IPS-18a (cell line): ENCODE data around the gene SMARCA1.

Experiments
- H3K27ac ChIP-seq: one replicate; pipeline ENCODE4 v1.5.1; 2013; ENCODE audit warnings: low read length
- H3K27me3 ChIP-seq: one replicate; pipeline ENCODE4 v1.6.1; 2013; ENCODE audit warnings: mild to moderate bottlenecking, low read length; ENCODE audit not compliant: control insufficient read depth, insufficient read depth
- H3K36me3 ChIP-seq: one replicate; pipeline ENCODE4 v1.6.1; 2013; ENCODE audit warnings: low read depth, low read length; ENCODE audit not compliant: control insufficient read depth
- H3K4me1 ChIP-seq: one replicate; pipeline ENCODE4 v1.6.1; 2013; ENCODE audit warnings: low read depth, low read length; ENCODE audit not compliant: control insufficient read depth
- H3K4me3 ChIP-seq: one replicate; pipeline ENCODE4 v1.5.1; 2013; ENCODE audit warnings: low read length
- H3K9ac ChIP-seq: one replicate; pipeline ENCODE4 v1.6.1; 2013; ENCODE audit warnings: mild to moderate bottlenecking, low read length, moderate library complexity
- H3K9me3 ChIP-seq: one replicate; pipeline ENCODE4 v1.6.1; 2013; ENCODE audit warnings: low read depth, low read length; ENCODE audit not compliant: control insufficient read depth

The SMARCA1 gene

DNA sequence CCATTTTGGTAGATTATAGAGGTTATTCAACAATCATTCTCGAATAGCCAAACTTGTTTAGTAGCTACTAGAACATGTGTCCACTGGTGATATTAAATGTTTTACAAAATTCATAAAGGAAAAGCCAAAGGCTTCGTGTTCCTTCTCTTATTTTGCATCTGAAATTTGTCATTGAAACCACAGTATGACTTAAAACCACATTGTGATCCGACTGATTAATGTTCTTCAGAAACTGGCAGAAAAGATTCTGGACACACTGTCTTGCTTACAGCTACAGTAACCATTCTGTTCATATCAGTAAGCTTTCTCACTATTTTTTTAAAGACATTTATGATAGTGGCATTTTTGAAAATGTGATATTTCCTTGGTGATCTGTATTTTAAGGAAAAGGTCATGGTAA, 2.6 kb upstream of the SMARCA1 start:
- H3K27me3 ChIP-seq = no peaks in the 10 kb centered on the region
- H3K27ac ChIP-seq = no peak overlapping the region
- H3K4me1 ChIP-seq = no peaks in the 10 kb centered on the region

DNA sequence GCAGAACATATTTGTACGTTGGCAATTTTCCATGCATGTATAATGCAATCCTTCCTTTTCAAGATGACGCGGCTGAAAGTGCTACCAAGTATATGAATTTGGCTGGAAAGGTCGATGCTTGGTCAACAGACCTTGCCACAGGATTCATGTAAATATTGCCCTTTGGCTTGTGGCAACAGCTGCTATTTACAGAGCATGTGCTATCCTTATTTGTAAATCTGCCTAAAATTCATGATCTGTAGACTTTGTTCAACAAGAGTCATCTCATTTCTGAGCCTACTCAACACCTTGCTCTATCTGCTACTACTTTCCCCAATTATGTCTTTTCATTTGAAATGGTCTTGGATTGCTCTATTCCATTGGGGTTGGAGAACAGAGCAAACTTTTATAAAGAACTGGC, 1.9 kb upstream of the SMARCA1 start:
- H3K27me3 ChIP-seq = no peaks in the 10 kb centered on the region
- peaks cover 11% of the 10 kb centered on the region for H3K9me3 ChIP-seq
- no peak overlapping the region for H3K9ac ChIP-seq
- no peaks in the 10 kb centered on the region for H3K36me3 ChIP-seq
- H3K27ac ChIP-seq = no peak overlapping the region
- H3K4me3 ChIP-seq = no peak overlapping the region
- no peaks in the 10 kb centered on the region for H3K4me1 ChIP-seq

More for the DNA sequence above, 2.6 kb upstream of the SMARCA1 start:
- no peaks in the 10 kb centered on the region for H3K36me3 ChIP-seq
- peaks cover 11% of the 10 kb centered on the region for H3K9me3 ChIP-seq
- H3K4me3 ChIP-seq = no peak overlapping the region
- H3K9ac ChIP-seq = no peak overlapping the region

DNA sequence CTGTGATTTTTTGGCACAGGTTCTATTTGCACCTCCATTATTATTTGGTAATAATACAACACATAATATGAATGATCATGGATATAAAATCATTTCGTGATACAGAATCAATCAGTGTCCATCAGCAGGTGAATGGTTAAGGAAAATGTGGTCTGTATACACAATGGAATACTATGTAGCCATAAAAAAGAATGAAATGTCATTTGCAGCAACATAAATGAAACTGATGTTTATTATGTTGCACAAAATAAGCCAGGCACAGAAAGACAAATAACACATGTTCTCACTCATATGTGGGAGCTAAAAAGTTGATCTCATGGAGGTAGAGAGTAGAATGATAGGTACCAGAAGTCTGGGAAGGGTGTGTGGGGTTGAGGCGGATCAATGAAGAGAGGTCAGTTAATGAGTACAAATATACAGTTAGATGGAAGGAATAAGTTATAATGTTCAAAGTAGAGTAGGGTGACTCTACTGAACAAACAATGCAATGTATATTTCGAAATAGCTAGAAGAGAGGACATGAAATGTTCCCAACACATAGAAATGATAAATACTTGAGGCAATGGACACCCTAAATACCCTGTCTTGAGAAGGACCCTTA, 1.1 kb upstream of the SMARCA1 start:
- Histone ChIP-seq H3K4me1 (no peaks in the 10 kb centered on the region), H3K4me3 (peak overlapping the region; percentile 71), H3K27me3 (no peaks in the 10 kb centered on the region), H3K27ac (no peak overlapping the region), H3K9me3 (peaks cover 11% of the 10 kb centered on the region), H3K36me3 (no peaks in the 10 kb centered on the region), H3K9ac (peak overlapping the region; percentile 77)

- peaks cover 11% of the 10 kb centered on the region for H3K9me3 ChIP-seq
- no peak overlapping the region for H3K27ac ChIP-seq
- H3K36me3 ChIP-seq = no peaks in the 10 kb centered on the region
- H3K9ac ChIP-seq = peak overlapping the region; percentile 75
- no peaks in the 10 kb centered on the region for H3K4me1 ChIP-seq
- no peaks in the 10 kb centered on the region for H3K27me3 ChIP-seq
- peak overlapping the region; percentile 71 for H3K4me3 ChIP-seq
Measured at GRCh38 chrX:129522184-129523078, 859 bp downstream of the SMARCA1 start.

GRCh38 chrX:129520151-129520550, 3.1 kb downstream of the SMARCA1 start:
- Histone ChIP-seq H3K27ac (no peak overlapping the region), H3K4me1 (no peaks in the 10 kb centered on the region), H3K27me3 (no peaks in the 10 kb centered on the region), H3K9me3 (peaks cover 11% of the 10 kb centered on the region), H3K9ac (no peak overlapping the region), H3K36me3 (peaks cover 6% of the 10 kb centered on the region), H3K4me3 (no peak overlapping the region)

GRCh38 chrX:129516402-129516801, 6.9 kb downstream of the SMARCA1 start:
- H3K27ac ChIP-seq = no peak overlapping the region
- no peaks in the 10 kb centered on the region for H3K4me1 ChIP-seq
- H3K9ac ChIP-seq = no peak overlapping the region
- H3K36me3 ChIP-seq = peaks cover 9% of the 10 kb centered on the region
- H3K9me3 ChIP-seq = peaks cover 7% of the 10 kb centered on the region
- no peaks in the 10 kb centered on the region for H3K27me3 ChIP-seq
- no peak overlapping the region for H3K4me3 ChIP-seq

- H3K9me3 ChIP-seq = peaks cover 22% of the 10 kb centered on the region
- no peak overlapping the region for H3K27ac ChIP-seq
- H3K9ac ChIP-seq = no peak overlapping the region
- no peak overlapping the region for H3K4me3 ChIP-seq
- H3K4me1 ChIP-seq = no peaks in the 10 kb centered on the region
- peaks cover 25% of the 10 kb centered on the region for H3K36me3 ChIP-seq
- no peaks in the 10 kb centered on the region for H3K27me3 ChIP-seq
Measured at GRCh38 chrX:129512409-129512808, 10.9 kb downstream of the SMARCA1 start.

DNA sequence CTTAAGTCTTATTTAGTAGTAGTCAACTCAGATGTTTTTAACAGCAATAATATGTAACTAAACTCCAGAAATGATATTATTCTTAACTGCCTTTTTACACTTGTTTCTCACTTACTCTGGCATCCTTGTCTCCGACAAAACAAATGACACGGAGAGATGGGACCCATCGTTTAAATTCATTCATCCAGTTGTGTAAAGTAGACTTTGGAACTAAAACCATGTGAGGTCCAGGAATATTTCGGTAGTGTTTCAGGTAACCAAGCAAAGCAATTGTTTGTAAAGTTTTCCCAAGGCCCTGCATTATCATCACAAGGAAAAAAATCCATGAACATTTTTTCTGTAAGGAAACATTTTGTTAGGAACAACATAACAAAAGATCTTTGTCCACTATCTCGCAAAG, 11.6 kb downstream of the SMARCA1 start:
- H3K4me3 ChIP-seq = no peak overlapping the region
- H3K4me1 ChIP-seq = no peaks in the 10 kb centered on the region
- peaks cover 28% of the 10 kb centered on the region for H3K36me3 ChIP-seq
- H3K27ac ChIP-seq = no peak overlapping the region
- no peaks in the 10 kb centered on the region for H3K27me3 ChIP-seq
- H3K9me3 ChIP-seq = peaks cover 22% of the 10 kb centered on the region
- H3K9ac ChIP-seq = no peak overlapping the region

DNA sequence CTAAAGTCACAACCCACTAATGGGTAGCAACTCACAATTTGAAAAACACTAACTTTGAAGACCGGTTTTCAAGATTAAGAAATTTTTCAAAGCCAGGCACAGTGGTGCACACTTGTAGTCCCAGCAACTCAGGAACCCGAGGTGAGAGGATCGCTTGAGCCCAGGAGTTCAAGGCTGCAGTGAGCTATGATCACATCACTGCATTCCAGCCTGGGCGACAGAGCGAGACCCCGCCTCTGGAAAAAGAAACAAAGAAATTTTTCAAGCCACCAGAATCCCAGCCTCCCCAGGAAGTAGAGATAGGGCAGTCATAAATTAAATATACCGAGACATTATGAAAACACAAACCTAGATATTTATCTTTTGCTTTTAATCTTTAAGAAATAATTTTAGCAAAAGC, 13.0 kb downstream of the SMARCA1 start:
- Histone ChIP-seq H3K4me1 (no peaks in the 10 kb centered on the region), H3K27ac (no peak overlapping the region), H3K9me3 (peaks cover 22% of the 10 kb centered on the region), H3K9ac (no peak overlapping the region), H3K27me3 (no peaks in the 10 kb centered on the region), H3K36me3 (peaks cover 28% of the 10 kb centered on the region), H3K4me3 (no peak overlapping the region)

DNA sequence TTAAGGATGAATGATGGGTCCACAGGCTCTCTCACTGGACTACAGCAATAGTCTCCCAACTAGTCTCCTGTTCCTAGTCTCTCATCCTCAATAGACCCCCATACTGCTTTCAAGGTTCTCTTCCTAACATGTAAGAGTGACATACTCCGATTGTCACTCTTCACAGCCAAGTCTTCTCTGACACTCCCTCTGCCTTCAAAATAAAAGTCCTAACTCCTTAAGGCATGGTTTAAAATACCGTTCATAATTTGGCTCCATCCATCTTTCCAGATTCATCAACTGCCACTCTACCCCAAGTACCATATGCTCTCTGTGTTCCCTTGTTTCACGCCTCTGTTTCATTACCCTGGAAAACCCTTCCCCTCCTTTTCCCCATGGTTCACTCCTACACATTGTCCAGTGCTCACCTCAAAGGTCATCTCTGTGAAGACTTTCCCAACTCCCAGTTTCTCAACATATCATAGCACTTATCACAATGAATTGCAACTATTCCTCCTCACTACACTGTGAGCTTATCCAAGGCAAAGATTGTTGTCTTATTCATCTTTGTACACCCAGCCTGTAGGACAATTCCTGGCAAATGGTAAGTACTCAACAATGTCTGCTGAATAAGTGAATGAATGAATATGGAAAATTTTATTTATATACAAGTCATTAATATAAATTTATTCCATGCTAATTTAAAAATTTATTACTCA, 26.0 kb downstream of the SMARCA1 start:
- Histone ChIP-seq H3K9me3 (peaks cover 3% of the 10 kb centered on the region), H3K36me3 (peaks cover 44% of the 10 kb centered on the region), H3K4me3 (no peak overlapping the region), H3K4me1 (no peaks in the 10 kb centered on the region), H3K9ac (no peak overlapping the region), H3K27ac (no peak overlapping the region), H3K27me3 (no peaks in the 10 kb centered on the region)

GRCh38 chrX:129496625-129497024, 26.7 kb downstream of the SMARCA1 start:
- H3K27me3 ChIP-seq = no peaks in the 10 kb centered on the region
- no peak overlapping the region for H3K27ac ChIP-seq
- H3K4me3 ChIP-seq = no peak overlapping the region
- no peaks in the 10 kb centered on the region for H3K4me1 ChIP-seq
- no peak overlapping the region for H3K9ac ChIP-seq
- no peaks in the 10 kb centered on the region for H3K9me3 ChIP-seq
- H3K36me3 ChIP-seq = peaks cover 41% of the 10 kb centered on the region
